Measurements from ENCODE around the gene OMA1. TPM values are rescaled to one million over a fixed set of nuclear protein-coding genes. Genes with fewer than 3 reads are reported as not detected.

The OMA1 gene
- total RNA-seq, 4 donors from 2014 or later = 17.9 to 31.5 (median 27.8) TPM

DNA sequence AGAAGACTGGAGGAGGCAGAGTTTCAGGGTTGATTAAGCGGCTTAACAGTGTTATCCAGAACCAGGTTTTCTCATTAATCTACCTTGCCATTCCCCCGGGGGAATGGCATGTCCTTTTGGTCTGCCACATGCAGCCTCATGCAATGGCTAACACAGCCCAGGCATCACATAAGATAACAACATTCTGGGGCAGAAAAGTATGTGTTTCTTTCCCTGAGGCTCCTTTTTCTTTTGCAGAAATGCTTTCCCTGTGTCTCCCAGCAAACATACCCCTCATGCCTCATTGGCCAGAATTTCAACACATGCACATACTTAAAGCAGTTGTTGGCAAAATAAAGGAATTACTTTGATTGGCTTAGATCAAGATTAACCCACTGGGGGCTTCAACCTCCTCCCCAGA, 98.6 kb downstream of the OMA1 start:
- TF ChIP-seq, protein P1, sequence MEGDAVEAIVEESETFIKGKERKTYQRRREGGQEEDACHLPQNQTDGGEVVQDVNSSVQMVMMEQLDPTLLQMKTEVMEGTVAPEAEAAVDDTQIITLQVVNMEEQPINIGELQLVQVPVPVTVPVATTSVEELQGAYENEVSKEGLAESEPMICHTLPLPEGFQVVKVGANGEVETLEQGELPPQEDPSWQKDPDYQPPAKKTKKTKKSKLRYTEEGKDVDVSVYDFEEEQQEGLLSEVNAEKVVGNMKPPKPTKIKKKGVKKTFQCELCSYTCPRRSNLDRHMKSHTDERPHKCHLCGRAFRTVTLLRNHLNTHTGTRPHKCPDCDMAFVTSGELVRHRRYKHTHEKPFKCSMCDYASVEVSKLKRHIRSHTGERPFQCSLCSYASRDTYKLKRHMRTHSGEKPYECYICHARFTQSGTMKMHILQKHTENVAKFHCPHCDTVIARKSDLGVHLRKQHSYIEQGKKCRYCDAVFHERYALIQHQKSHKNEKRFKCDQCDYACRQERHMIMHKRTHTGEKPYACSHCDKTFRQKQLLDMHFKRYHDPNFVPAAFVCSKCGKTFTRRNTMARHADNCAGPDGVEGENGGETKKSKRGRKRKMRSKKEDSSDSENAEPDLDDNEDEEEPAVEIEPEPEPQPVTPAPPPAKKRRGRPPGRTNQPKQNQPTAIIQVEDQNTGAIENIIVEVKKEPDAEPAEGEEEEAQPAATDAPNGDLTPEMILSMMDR (IDR thresholded peaks at IDR 0.05) = no peak
- no peak for TF ChIP-seq POLR2AphosphoS5 (IDR thresholded peaks at IDR 0.05)
- TF ChIP-seq EP300 (IDR thresholded peaks at IDR 0.05) = no peak
- no peak for TF ChIP-seq POLR2A (IDR thresholded peaks at IDR 0.05)
- 65% methylated on average over 2 of the region's 2 CpGs for WGBS
- H3K4me3 ChIP-seq = no peak overlapping the region
- H3K36me3 ChIP-seq = no peaks in the 10 kb centered on the region
- H3K4me1 ChIP-seq = no peaks in the 10 kb centered on the region
- no peaks in the 10 kb centered on the region for H3K9me3 ChIP-seq
- H3K27ac ChIP-seq = no peak overlapping the region
- no peaks in the 10 kb centered on the region for H3K27me3 ChIP-seq
- DNase-seq (ENCODE audit: low spot score in 2 of 2) = no peak

- TF ChIP-seq POLR2A (IDR thresholded peaks at IDR 0.05) = no peak
- TF ChIP-seq EP300 (IDR thresholded peaks at IDR 0.05) = no peak
- no peak for TF ChIP-seq POLR2AphosphoS5 (IDR thresholded peaks at IDR 0.05)
- TF ChIP-seq, protein P1 (IDR thresholded peaks at IDR 0.05) = no peak
These were observed 99.5 kb downstream of the OMA1 start for GRCh38 chr1:58447042-58447441.

GRCh38 chr1:58446368-58446767, 100.2 kb downstream of the OMA1 start:
- TF ChIP-seq POLR2AphosphoS5 (IDR thresholded peaks at IDR 0.05) (no peak), EP300 (IDR thresholded peaks at IDR 0.05) (no peak)
- TF ChIP-seq, protein P1 (IDR thresholded peaks at IDR 0.05) = no peak
- Histone ChIP-seq H3K36me3 (no peaks in the 10 kb centered on the region), H3K27me3 (no peaks in the 10 kb centered on the region), H3K9me3 (no peaks in the 10 kb centered on the region), H3K4me1 (no peaks in the 10 kb centered on the region), H3K27ac (no peak overlapping the region), H3K4me3 (no peak overlapping the region)
- DNase-seq (ENCODE audit: low spot score in 2 of 2) = no peak

More at GRCh38 chr1:58447042-58447441, 99.5 kb downstream of the OMA1 start:
- WGBS = 83% methylated on average over 3 of the region's 3 CpGs
- Histone ChIP-seq H3K27ac (no peak overlapping the region), H3K4me3 (no peak overlapping the region), H3K4me1 (no peaks in the 10 kb centered on the region), H3K27me3 (no peaks in the 10 kb centered on the region), H3K36me3 (no peaks in the 10 kb centered on the region), H3K9me3 (no peaks in the 10 kb centered on the region)
- no peak for DNase-seq (ENCODE audit: low spot score in 2 of 2)

DNA sequence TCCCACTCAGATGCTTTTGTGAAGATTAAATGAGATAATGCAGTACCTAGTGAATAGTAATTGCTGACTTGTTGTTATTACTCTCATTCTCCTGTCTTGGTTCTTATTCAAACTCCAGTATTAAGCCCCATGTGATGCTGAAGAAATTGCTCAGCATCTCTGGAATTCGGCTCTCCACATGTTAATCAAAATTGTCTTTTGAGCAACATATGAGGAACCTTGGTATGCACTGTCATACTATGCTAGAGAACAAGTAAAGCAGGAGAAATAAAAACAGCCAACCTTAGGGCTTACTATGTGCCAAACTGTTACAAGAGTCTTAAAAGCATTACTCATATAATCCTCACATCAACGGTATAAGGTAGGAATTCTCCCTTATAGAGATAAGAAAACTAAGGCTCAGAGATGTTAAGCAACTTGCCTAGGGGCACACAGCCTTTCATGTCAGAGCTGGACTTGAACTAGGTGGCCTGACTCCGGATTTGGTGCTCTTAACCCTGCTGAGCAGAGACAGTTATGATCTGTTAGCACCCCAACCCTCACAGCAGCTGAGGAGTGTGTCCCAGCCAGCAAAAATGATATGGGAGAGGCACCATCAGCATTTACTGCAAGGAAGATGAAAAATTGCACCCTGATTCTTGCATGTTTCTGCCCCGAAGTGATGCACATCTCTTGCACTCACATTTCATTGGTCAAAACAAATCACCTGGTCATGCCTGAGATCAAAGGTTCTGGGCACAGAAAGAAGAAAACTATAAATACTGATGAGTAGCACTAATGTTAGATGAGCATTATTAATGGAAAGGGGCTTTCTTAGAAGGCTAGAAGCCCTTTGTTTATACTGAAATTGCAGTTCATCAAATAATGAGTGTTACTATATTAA, 102.3 kb downstream of the OMA1 start:
- H3K36me3 ChIP-seq = no peaks in the 10 kb centered on the region
- no peaks in the 10 kb centered on the region for H3K4me1 ChIP-seq
- no peak overlapping the region for H3K27ac ChIP-seq
- no peak for DNase-seq (ENCODE audit: low spot score in 2 of 2)
- 63% methylated on average over 4 of the region's 4 CpGs for WGBS
- H3K27me3 ChIP-seq = no peaks in the 10 kb centered on the region
- TF ChIP-seq POLR2AphosphoS5 (IDR thresholded peaks at IDR 0.05) (no peak), POLR2A (IDR thresholded peaks at IDR 0.05) (no peak), EP300 (IDR thresholded peaks at IDR 0.05) (no peak)
- TF ChIP-seq, protein P1 (IDR thresholded peaks at IDR 0.05) = no peak
- no peaks in the 10 kb centered on the region for H3K9me3 ChIP-seq
- no peak overlapping the region for H3K4me3 ChIP-seq

DNA sequence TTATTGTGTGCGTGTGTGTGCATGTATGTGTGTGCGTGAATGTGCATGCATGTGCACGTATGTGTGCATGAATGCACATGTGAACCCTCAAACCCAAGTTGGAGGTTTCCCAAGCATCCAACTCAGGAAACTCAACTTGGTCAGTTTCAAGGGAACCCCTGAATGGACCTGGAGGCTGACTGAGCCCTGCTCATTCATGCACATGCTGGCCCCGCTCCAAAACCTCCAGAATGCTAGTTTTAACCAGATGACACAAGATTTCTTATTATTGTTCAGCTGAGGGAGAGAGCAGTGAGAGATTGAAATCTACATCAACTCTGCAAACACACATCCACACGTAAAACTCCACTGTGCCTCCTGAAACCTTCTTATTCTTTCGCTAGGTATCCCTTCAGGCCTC, 104.4 kb downstream of the OMA1 start:
- Histone ChIP-seq H3K36me3 (no peaks in the 10 kb centered on the region), H3K4me1 (no peaks in the 10 kb centered on the region), H3K4me3 (no peak overlapping the region), H3K27ac (no peak overlapping the region), H3K9me3 (no peaks in the 10 kb centered on the region), H3K27me3 (no peaks in the 10 kb centered on the region)
- no peak for TF ChIP-seq POLR2A (IDR thresholded peaks at IDR 0.05)
- TF ChIP-seq, protein P1 (IDR thresholded peaks at IDR 0.05) = no peak
- no peak for TF ChIP-seq EP300 (IDR thresholded peaks at IDR 0.05)
- no peak for TF ChIP-seq POLR2AphosphoS5 (IDR thresholded peaks at IDR 0.05)
- DNase-seq (ENCODE audit: low spot score in 2 of 2) = no peak
- 81% methylated on average over 6 of the region's 6 CpGs for WGBS
